Thyroid gland (tissue), 4 donors: Measurements from ENCODE around the gene SAAL1.

Experiments used
- CTCF ChIP-seq, 6 experiments: fragments of 200-600 bp in 3 of 6; fragments of 450-650 bp in 3 of 6; sonication (generic) in 3 of 6; IDR thresholded peaks; one replicate each; pipeline ENCODE4 v1.5.1; 2016 to 2019; ENCODE audit warnings: antibody characterized with exemption in 6 of 6, mild to moderate bottlenecking in 2 of 6, inconsistent platforms in 1 of 6, moderate library complexity in 1 of 6
- POLR2A ChIP-seq, 2 donors: fragments of 450-650 bp; IDR thresholded peaks; one replicate each; pipeline ENCODE4 v1.6.1; 2017; ENCODE audit warnings: antibody characterized with exemption in 2 of 2, mild to moderate bottlenecking in 2 of 2, moderate library complexity in 1 of 2

- TF ChIP-seq CTCF (IDR thresholded peaks at IDR 0.05) (no peak), POLR2A (IDR thresholded peaks at IDR 0.05) (no peak)
Measured at GRCh38 chr11:18061351-18061750, 44.5 kb downstream of the SAAL1 start.
